Measurements from ENCODE around the gene MPLKIP.
"Not testable (repeated sequence)": the region's sequence is repeated elsewhere in the genome, so short reads cannot be mapped to it uniquely, and the experiment has no call there.

The MPLKIP gene

DNA sequence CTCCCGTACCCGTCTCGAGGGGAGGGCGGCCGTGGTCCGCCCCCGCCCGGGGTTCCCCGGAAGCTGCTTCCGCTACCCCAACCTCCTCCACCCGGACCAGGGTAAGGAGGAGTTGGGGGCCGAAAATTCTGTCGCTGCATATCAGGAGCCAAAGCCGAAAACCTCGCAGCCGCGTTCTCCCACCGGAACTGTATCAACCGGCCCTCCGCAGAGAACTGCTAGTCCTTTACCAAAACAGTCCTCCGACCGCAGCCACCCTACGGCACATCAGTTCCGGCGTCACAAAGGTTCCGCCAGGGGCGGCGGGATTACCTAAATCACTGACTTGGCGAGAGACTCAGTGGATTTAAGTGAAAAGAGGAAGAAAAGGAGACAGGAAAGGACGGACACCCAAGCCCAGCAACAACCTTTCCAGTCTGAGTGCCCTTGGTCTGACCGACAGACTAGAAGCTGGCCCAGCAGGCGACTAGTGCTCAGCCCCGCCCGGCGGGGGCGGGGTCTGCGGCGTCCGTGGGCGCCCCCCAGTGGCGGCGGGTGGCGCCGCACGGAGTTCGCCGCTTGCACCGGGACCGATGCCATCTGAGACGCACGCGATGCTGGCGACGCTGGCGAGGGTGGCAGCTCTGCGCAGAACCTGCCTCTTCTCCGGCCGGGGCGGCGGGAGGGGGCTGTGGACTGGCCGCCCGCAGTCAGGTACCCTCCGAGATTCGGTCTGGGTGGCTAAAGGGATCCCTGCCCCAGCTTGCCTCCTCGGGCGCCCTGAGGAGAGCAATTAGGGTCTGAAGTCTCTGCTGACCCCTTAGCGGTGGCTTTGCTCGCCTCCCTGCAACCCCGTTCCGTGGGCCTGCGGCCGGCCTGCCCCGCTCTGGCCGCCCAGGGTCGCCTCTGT lies at the start of gene MPLKIP, which contains the start of gene SUGCT:
TSS of gene MPLKIP (minus strand) at position 195 of the 889 bp plus-strand sequence. CDS start at position 140, 55 bp downstream.
TSS of gene SUGCT (plus strand) at position 578 of the 889 bp plus-strand sequence.
- DNase-seq (ENCODE audit: low read depth) = peak; percentile 72

DNA sequence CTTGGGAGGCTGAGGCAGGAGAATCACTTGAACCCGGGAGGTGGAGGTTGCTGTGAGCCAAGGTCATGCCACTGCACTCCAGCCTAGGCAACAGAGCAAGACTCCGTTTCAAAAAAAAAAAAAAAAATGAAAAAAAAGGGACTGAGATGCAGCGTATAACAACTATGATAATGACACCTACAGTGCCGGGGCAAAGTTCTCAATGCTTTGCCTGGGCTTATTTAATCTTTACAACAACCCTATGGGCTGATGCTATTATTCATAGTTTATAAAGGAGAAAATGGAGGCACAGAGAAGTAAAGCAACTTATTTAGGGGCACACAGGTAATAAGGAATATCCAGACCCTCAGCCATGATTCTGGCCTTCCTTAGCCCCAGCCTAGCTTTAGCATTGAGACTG lies 48.0 kb upstream of the MPLKIP start:
- DNase-seq (ENCODE audit: low read depth) = no peak

DNA sequence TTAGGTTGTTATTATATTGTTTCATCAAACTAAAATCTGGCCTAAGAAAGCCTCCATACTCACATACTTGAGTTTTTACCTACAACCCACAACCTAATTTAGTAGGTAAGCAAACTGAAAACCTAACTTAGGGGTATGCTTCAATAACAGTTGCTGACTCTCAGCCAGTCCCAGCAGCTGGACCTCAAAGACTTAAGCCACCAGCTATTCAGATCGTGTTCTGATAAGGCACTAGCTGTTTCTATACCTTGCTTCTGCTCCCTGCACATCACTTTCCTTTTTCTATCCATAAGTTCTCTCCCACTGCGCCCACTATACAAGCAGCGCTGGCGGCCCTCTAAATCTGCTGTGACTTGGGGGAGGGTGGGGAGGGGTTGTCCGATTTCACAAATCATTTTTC lies 42.6 kb upstream of the MPLKIP start:
- no peak for DNase-seq (ENCODE audit: low read depth)

DNA sequence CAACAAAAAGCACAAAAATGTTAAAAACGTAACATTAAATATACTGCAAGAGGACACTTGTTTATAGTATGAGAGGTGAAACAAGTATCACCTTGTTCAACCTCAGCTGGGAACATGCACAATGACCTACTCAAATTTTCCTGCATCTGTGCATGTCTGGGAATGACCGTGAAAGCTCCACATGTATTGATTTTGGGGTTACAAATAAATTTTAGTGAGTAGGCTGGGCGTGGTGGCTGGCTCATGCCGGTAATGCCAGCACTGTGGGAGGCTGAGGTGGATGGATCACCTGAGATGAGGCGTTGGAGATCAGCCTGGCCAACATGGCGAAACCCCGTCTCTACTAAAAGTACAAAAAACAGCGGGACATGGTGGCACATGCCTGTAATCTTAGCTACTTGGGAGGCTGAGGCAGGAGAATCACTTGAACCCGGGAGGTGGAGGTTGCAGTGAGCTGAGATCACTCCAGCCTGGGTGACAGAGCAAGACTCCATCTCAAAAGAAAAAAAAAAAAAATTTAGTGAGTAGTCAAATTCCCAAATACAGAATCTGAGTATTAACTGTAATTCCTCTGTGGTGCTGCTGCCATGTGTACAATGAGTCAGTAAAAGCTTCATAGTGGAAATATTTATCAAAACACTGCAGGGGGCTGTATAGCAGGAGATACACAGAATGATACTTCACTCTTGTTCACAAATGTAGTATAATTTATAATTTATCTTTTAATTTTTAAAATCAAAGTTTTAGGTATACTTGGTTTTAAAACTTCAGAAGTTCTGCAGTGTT lies 41.5 kb upstream of the MPLKIP start:
- peak; percentile 31 for DNase-seq (ENCODE audit: low read depth)

DNA sequence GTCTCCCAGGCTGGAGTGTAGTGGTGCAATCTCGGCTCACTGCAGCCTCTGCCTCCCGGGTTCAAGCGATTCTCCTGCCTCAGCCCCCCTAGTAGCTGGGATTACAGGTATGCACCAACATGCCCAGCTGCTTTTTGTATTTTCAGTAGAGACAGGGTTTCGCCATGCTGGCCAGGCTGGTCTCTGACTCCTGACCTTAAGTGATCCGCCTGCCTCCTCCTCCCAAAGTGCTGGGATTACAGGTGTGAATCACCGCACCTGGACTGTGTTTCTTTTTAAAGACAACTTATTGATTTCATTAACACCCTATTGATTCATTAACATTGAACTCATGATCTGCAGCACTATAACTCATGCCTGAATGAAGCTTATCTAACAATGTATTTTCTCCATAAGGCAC lies 40.8 kb upstream of the MPLKIP start:
- not testable (repeated sequence) for DNase-seq (ENCODE audit: low read depth)

DNA sequence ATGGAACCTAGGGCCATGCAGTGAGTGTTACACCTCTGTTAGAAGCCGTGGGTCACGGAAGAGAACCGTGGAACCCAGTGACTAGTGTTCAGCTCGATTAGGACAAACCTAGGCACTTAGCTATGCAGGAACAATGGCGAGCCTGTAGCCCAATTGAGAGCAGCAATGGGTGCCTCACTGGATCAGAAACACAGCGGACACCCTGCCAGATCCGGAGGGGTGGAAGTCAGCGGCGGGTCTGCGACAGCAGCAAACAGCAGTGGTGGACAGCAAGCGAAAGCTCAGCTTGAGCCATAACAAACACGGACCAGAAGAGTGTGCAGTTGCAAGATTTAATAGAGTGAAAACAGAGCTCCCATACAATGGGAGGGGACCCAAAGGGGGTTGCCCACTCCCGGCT lies 38.7 kb upstream of the MPLKIP start:
- not testable (repeated sequence) for DNase-seq (ENCODE audit: low read depth)

DNA sequence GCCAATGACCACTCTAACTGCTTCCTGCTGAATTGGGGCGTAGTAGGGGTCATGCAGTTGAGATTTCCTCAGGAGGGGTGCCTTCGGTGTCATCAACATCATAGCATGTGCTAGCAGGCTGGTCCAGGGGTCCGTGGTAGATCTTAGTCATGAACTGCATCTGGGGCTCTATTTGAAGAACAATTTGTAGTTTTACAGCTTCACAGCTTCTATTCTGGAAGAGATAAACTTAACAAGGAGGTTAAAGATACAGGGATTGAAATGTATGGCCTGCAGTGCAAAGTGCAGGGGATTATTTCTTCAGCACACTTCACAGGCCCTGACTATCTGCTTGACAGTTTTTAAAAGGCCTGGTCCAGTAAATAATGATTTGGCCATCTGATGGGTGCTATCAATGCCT lies 33.8 kb upstream of the MPLKIP start:
- not testable (repeated sequence) for DNase-seq (ENCODE audit: low read depth)

DNA sequence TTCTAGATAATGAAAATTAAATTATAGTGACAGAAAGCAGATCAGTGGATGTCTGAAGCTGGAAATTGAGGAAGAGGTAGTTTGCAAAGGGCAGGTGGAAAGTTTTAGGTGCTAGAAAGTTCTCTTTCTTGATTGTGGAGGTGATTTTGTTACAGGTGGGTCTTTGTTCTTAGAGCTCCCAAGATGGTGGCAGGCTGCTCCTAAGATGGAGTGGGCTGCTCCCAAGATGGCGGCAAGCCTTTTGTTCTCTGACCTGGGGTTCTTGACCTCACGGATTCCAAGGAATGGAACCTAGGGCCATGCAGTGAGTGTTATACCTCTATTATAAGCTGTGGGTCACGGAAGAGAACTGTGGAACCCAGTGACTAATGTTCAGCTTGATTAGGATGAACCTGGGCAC lies 32.9 kb upstream of the MPLKIP start:
- DNase-seq (ENCODE audit: low read depth) = no peak

DNA sequence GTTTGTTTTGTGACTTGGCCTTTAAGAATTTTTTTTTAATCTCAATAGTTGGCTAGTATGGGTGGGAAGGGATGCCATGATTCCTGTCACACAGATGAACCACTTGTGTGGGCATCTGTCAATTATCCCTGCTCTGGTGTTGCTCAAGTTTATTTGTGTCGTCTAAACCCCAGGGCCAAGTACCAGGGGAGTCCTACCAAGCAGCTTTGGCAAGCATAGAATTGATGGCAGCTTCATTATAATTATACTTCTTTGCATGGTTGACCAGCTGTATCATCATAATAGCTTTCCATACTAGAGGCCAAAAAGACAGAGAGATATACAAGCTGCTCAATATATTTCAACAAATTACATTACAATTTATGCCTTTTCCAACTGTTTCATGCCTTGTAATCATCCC lies 30.8 kb upstream of the MPLKIP start:
- no peak for DNase-seq (ENCODE audit: low read depth)

DNA sequence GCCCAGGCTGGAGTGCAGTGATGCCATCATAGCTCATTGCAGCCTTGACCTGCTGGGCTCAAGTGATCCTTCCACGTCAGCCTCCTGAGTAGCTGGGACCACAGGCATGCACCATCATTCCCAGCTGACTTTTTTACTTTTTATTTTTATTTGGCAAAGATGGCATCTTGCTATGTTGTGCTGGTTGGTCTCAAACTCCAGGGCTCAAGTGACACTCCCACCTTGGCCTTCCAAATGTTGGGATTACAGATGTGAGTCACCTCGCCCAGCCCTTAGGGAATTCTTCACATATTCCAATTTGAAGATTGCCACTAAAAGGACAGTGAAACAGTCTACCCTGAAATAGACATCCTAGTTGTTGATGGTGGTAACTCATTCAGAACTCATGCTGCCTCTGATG lies 28.1 kb upstream of the MPLKIP start:
- no peak for DNase-seq (ENCODE audit: low read depth)

DNA sequence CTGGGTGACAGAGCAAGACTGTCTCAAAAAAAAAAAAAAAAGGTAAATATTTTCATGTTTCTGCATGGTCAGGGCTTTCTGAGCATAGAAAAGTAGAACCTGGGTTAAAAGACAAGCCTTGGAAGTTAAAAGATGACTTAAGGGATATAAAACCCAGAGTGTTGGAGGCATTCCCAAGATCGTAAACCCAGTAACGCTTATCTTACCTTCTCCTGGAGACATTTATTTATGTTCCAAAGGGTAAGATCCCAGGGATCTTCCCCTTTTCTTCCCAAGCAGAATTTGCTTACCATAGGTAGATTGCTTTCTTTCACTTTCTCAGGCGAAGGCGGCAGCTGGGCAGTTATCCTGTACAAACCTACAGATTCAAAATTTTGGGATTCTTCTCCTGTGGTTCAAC lies 22.6 kb upstream of the MPLKIP start:
- DNase-seq (ENCODE audit: low read depth) = no peak

DNA sequence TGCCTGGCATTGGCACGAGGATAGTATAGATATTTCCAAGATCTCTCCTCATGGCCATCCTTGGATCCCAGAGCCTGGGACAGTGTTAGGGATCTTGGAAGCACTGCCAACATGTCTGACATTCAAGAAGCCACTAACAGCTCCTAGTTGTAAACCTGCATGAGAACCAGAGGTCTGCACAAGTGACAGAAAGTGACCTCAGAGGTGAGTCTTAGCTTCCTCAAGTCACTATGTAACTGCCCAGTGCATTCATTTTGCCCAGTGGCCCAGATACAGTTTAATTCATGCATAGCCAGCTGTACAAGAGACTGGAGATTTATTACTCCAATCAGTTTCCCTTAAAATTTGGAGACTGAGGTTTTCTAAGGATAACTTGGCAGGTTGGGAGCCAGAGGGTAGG lies 17.1 kb upstream of the MPLKIP start:
- DNase-seq (ENCODE audit: low read depth) = no peak

DNA sequence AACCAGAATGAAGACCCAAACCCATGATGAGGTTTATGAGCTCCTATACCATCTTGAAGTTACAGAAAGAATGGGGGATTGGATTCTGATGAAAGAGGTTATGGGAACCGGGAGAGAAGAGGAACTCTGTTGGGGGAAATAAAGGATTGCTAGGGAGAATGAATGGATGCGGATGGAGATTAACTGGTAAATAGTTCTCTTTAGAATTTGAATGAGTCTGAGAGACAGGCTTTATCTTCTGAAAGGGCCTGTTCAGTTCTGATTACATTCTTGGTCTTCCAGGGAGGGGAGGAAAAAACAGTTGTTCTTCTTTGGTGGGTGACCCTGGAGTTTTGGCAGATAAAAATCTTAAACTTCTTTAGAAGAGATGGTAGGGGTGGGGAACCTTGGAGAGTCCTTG lies 14.2 kb upstream of the MPLKIP start:
- no peak for DNase-seq (ENCODE audit: low read depth)

DNA sequence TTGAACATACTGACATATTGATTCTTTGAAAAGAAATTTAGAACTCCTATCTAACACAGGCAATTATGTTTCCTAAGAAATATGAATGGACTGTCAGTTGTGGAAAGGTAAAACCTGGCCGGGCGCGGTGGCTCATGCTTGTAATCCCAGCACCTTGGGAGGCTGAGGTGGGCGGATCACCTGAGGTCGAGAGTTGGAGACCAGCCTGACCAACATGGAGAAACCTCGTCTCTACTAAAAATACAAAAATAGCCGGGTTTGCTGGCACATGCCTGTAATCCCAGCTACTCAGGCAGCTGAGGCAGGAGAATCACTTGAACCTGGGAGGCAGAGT lies 13.8 kb upstream of the MPLKIP start:
- DNase-seq (ENCODE audit: low read depth) = not testable (repeated sequence)

DNA sequence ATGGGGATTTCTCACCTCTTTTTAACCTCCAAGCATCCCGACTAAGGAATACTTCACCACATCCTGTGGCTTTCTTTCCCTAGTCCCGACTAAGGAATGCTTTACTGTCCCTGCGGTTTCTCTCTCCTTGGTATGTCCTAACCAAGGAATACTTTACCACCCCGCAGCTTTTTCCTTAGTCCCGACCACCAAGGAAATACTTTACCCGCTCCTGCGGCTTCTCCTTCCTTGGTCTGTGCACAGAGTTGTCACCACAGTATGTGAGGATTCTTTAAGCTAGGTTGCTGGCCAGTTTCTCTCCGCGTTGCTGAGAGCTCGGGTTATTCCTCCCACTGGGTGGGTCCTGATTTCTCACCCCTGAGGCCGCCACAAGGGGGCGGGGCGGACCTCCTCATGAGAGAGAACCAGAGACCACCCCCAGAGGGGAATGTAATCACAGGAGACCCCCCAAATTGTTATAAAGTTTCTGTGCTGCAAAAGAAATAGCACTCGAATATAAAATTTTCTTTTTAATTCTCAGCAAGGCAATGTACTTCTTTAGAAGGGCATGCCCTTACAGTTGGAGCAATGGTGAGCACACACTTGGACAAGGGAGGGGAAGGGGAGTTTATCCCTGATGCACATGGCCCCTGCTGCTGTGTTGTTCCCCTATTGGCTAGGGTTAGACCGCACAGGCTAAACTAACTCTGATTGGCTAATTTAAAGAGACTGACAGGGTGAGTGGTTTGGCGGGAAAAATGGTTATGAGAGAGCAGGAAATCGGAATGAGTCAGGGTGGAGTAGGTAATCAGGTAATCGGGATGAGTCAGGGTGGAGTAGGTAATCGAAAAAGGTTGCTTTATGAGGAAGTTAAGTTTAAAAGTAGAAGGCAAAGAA lies 13.2 kb upstream of the MPLKIP start:
- DNase-seq (ENCODE audit: low read depth) = no peak

DNA sequence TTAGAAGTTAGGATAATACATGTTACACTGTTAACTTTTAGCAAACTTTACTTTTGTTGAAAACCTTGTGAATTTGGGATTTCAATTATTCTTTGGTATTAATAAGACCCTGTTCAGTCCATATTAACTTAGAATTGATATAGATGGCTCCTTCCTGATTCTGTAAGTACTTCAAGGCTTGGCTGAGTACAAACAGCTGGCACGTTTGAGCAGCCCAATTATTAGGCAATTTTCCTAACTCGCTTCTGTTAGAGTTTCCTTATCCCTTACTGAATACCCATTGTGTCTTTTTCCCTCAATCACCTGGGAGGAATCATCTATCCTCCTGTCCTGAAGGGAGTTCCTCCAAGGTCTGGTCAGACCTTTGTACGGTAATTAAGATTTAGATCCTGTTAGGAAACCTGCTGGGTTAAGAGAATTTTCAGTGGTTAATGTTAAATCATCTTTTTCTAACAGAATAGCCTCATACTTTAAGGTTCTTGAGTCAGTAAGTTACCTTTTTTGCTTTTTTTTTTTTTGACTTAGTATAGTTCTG lies 11.2 kb upstream of the MPLKIP start:
- DNase-seq (ENCODE audit: low read depth) = not testable (repeated sequence)

DNA sequence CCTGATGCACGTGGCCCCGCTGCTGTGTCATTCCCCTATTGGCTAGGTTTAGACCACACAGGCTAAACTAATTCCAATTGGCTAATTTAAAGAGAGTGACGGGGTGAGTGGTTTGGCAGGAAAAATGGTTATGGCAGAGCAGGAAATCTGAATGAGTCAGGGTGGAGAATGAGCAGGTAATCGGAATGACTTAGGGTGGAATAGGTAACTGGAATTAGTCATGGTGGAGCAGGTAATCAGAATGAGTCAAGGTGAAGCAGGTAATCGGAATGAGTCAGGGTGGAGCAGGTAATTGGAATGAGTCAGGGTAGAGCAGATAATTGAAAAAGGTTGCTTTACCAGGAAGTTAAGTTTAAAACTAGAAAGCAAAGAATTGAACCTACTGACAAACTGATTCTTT lies 7.5 kb upstream of the MPLKIP start:
- not testable (repeated sequence) for DNase-seq (ENCODE audit: low read depth)

DNA sequence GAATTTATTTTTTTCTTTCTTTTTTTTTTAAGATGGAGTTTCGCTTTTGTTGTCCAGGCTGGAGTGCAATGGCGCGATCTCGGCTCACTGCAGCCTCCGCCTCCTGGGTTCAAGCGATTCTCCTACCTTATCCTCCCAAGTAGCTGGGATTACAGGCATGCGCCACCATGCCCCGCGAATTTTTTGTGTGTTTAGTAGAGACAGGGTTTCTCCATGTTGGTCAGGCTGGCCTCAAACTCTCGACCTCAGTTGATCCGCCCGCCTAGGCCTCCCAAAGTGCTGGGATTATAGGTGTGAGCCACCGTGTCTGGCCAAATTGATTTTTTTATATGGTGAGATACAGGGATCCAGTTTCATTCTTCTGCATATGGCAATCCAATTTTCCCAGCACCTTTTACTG lies 5.5 kb upstream of the MPLKIP start:
- DNase-seq (ENCODE audit: low read depth) = not testable (repeated sequence)

DNA sequence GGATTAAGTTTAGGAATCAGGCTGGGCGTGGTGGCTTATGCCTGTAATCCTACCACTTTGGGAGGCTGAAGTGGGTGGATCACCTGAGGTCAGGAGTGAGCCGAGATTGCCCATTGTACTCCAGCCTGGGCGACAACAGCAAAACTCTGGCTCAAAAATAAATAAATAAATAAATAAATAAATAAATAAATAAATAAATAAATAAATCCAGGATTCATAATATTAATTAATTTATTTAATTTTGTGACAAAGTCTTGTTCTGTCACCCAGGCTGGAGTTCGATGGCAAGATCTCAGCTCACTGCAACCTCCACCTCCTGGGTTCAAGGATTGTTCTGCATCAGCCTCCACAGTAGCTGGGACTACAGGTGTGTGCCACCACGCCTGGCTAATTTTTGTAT lies 4.6 kb upstream of the MPLKIP start:
- no peak for DNase-seq (ENCODE audit: low read depth)

DNA sequence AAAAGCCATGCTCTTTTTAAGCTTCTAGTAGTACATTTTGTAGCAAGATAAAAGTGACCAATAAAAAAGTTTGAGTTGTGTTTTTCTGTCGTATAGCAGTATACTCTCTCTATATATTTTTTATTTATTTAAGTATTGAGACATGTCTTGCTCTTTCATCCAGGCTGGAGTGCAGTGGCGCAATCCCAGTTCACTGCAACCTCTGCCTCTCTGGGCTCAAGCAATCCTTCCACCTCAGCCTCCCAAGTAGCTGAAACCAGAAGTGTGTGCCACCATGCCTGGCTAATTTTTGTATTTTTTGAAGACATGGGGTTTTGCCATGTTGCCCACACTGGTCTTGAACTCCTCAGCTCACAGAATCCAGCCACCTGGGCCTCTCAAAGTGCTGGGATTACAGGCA lies 3.1 kb upstream of the MPLKIP start:
- DNase-seq (ENCODE audit: low read depth) = no peak

DNA sequence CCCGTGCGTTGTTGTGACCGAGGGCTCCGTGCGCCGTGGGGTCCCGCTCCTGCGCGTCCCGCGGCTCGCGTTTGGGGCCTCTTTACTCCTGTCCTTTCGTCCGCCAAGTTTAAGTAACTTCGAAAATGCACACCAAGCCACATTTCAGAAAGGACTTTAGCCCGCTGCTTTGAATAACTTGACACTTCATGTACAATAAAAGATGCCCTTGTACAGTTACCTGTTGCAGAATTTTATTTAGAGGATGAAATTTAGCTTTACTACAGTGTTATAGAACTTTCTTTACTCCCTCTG lies 842 bp upstream of the MPLKIP start:
- DNase-seq (ENCODE audit: low read depth) = no peak
